ENCODE measurements around the gene PTPRT. TPM values are rescaled to one million over a fixed set of nuclear protein-coding genes. Genes with fewer than 3 reads are reported as not detected.

PTPRT gene
- total and polyA plus RNA-seq, 2 of the 13 experiments (the other 11 are each of a cell fraction or from before 2014, with no cell fraction given), result under 0.01 to 0.09 TPM

- peak; percentile 28; the same call in 1 of the 2 replicates for TF ChIP-seq ZBTB20 (CRISPR knock-in tag; IDR thresholded peaks at IDR 0.05; ENCODE audit: borderline replicate concordance, low read depth)
- TF ChIP-seq, protein P1, sequence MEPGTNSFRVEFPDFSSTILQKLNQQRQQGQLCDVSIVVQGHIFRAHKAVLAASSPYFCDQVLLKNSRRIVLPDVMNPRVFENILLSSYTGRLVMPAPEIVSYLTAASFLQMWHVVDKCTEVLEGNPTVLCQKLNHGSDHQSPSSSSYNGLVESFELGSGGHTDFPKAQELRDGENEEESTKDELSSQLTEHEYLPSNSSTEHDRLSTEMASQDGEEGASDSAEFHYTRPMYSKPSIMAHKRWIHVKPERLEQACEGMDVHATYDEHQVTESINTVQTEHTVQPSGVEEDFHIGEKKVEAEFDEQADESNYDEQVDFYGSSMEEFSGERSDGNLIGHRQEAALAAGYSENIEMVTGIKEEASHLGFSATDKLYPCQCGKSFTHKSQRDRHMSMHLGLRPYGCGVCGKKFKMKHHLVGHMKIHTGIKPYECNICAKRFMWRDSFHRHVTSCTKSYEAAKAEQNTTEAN (CRISPR knock-in tag; conservative IDR thresholded peaks at IDR 0.05), result 0 out of 2 replicates have a peak, but pooled peaks have one; percentile 46
These were observed 149.3 kb downstream of the PTPRT start (continued) for GRCh38 chr20:43040427-43040826.

GRCh38 chr20:43037605-43038309 is 151.9 kb downstream of the PTPRT start:
- no peak for ATAC-seq
- under 1% methylated on average over 6 of the region's 6 CpGs for WGBS (ENCODE audit: low lambda C conversion rate)
- no peak for DNase-seq (ENCODE audit: low spot score)

More at GRCh38 chr20:43037605-43038309, 151.9 kb downstream of the PTPRT start:
- Histone ChIP-seq H3K27me3 (ENCODE audit: control insufficient read depth in 1 of 2, insufficient read depth in 2 of 2, low read length in 2 of 2) (no peaks in the 10 kb centered on the region), H4K20me1 (ENCODE audit: insufficient read depth, low read length) (no peaks in the 10 kb centered on the region), H3K4me3 (replicated peaks in 1 of 3; ENCODE audit: insufficient read depth in 1 of 3, low read depth in 2 of 3, low read length in 3 of 3) (no peak overlapping the region), H3K36me3 (replicated peaks in 1 of 2; ENCODE audit: control insufficient read depth in 1 of 2, insufficient read depth in 2 of 2, low read length in 2 of 2) (no peaks in the 10 kb centered on the region), H3K4me1 (ENCODE audit: insufficient read depth, low read length) (peaks cover 15% of the 10 kb centered on the region), H3K9me3 (ENCODE audit: low read length) (no peaks in the 10 kb centered on the region), H3K9ac (ENCODE audit: insufficient read depth, low read depth, low read length) (no peak overlapping the region), H3K27ac (ENCODE audit: extremely low read length, insufficient read depth, low read length) (no peak overlapping the region), H3K79me2 (ENCODE audit: insufficient read depth, low read length) (no peaks in the 10 kb centered on the region), H3K4me2 (ENCODE audit: low read depth, low read length) (no peak overlapping the region), H2AFZ (ENCODE audit: low read length) (no peak overlapping the region)
- intact Hi-C loops (cut with micrococcal nuclease; ENCODE audit: unreplicated experiment) (no loop called here), in situ Hi-C loops (cut with HindIII; ENCODE audit: extremely low pct_ligation_motif_present, low pct_unique_long_range_greater_than_20kb) (no loop called here)
- ChIA-PET POLR2A (no interaction called here), CTCF (ENCODE audit: low intra/inter-chr PET ratio, low total read pairs) (no interaction called here)
- BruUV-seq (replicated peaks), result no TSS peak
- no peak for TF ChIP-seq FOSL2 (CRISPR knock-in tag; IDR thresholded peaks at IDR 0.05)
- TF ChIP-seq, protein P2, sequence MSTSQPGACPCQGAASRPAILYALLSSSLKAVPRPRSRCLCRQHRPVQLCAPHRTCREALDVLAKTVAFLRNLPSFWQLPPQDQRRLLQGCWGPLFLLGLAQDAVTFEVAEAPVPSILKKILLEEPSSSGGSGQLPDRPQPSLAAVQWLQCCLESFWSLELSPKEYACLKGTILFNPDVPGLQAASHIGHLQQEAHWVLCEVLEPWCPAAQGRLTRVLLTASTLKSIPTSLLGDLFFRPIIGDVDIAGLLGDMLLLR (CRISPR knock-in tag; IDR thresholded peaks at IDR 0.05), result no peak
- TF ChIP-seq ZNF484 (CRISPR knock-in tag; IDR thresholded peaks at IDR 0.05; ENCODE audit: borderline replicate concordance, low read depth), result no peak
- no peak for TF ChIP-seq POLR2G (IDR thresholded peaks at IDR 0.05; ENCODE audit: low read depth, low read length)
- TF ChIP-seq CCDC6 (CRISPR knock-in tag; IDR thresholded peaks at IDR 0.05), result no peak
- TF ChIP-seq, protein P3, sequence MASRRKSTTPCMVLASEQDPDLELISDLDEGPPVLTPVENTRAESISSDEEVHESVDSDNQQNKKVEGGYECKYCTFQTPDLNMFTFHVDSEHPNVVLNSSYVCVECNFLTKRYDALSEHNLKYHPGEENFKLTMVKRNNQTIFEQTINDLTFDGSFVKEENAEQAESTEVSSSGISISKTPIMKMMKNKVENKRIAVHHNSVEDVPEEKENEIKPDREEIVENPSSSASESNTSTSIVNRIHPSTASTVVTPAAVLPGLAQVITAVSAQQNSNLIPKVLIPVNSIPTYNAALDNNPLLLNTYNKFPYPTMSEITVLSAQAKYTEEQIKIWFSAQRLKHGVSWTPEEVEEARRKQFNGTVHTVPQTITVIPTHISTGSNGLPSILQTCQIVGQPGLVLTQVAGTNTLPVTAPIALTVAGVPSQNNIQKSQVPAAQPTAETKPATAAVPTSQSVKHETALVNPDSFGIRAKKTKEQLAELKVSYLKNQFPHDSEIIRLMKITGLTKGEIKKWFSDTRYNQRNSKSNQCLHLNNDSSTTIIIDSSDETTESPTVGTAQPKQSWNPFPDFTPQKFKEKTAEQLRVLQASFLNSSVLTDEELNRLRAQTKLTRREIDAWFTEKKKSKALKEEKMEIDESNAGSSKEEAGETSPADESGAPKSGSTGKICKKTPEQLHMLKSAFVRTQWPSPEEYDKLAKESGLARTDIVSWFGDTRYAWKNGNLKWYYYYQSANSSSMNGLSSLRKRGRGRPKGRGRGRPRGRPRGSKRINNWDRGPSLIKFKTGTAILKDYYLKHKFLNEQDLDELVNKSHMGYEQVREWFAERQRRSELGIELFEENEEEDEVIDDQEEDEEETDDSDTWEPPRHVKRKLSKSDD (CRISPR knock-in tag; IDR thresholded peaks at IDR 0.05; ENCODE audit: low read depth), result no peak
- TF ChIP-seq ZNF337 (CRISPR knock-in tag; IDR thresholded peaks at IDR 0.05; ENCODE audit: borderline replicate concordance, low read depth), result no peak
- FAIRE-seq, result no peak
